ENCODE data around the gene HELZ2.

The HELZ2 gene

DNA sequence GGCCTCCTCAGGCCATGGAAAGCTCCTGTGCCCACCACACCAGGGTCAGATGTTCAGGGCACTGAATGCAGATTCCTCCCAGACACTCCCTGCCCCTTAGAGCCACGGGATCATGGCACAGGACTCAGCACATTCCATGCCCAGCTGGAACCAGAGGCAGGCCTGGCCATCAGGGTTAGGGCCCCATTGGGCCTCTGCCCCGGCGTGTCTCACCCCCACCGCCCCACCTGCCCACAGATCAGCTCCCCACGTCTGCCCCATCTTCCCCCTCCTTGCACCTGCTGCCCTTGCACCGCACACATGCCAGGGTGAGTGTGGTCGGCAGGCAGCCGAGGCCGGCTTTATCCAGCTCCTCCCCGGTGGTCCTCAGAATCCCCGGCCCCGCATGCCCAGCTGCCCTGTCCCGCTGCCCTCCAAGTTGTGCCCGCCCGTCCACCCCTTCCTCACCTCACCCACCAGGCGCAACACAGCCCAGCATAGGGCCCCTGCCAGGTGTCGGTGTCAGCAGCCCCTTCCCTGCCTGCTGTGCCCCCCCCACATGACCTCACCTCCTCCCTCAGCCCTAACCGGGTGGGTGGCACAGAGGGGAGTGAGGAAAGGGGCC, 24.3 kb downstream of the HELZ2 start:
- no peak for TF ChIP-seq CTCF (conservative IDR thresholded peaks at IDR 0.05; ENCODE audit: low read length)
- H3K4me3 ChIP-seq (ENCODE audit: low read length) = no peak overlapping the region
- DNase-seq (ENCODE audit: low read depth) = no peak

DNA sequence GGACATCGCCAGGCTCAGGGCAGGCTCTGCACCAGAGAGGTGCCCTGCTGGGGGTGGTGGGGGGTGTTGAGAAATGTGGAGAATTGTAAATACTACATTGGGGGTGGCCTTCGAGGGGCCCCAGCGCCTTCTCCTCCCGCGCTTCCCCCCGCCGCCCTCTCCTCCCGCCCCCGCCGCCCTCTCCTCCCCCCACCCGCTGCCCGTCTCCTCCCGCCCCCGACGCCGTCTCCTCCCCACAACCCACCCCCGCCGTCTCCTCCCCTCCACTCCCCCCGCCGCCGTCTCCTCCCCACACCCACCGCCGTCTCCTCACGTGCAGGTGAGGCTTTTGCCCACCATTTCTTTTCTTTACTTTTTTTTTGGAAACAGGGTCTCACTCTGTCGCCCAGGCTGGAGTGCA, 25.0 kb downstream of the HELZ2 start:
- no peak for TF ChIP-seq CTCF (conservative IDR thresholded peaks at IDR 0.05; ENCODE audit: low read length)
- DNase-seq (ENCODE audit: low read depth) = no peak
- H3K4me3 ChIP-seq (ENCODE audit: low read length) = no peak overlapping the region

DNA sequence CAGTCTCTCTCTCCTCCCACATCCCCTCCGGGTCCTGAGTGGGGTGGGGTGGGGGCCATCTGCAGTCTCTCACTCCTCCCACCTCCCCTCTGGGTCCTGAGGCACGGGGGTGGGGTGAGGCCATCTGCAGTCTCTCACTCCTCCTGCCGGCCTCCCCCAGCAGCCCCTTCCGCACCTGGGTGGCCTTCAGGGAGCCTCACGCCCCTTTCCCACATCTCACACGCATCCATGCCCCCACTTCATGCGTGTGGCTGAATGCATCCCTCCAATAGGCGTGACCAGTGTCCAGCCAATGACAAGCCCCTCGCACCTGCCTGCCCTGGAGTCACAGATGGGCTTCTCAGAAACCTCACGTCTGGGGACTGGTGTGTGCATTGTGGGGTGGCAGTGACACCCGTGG, 25.5 kb downstream of the HELZ2 start:
- H3K4me3 ChIP-seq (ENCODE audit: low read length) = no peak overlapping the region
- TF ChIP-seq CTCF (conservative IDR thresholded peaks at IDR 0.05; ENCODE audit: low read length) = no peak
- DNase-seq (ENCODE audit: low read depth) = no peak

- TF ChIP-seq CTCF (conservative IDR thresholded peaks at IDR 0.05; ENCODE audit: low read length) = no peak
- no peak within 1 kb of the TSS for H3K4me3 ChIP-seq (ENCODE audit: low read length)
- no peak for DNase-seq (ENCODE audit: low read depth)
Measured at GRCh38 chr20:63547725-63548480, 26.1 kb downstream of the HELZ2 start, which contains the start of gene SRMS. Gene SRMS (minus strand): TSS chr20:63547749. CDS start chr20:63547463, 286 bp downstream.

DNA sequence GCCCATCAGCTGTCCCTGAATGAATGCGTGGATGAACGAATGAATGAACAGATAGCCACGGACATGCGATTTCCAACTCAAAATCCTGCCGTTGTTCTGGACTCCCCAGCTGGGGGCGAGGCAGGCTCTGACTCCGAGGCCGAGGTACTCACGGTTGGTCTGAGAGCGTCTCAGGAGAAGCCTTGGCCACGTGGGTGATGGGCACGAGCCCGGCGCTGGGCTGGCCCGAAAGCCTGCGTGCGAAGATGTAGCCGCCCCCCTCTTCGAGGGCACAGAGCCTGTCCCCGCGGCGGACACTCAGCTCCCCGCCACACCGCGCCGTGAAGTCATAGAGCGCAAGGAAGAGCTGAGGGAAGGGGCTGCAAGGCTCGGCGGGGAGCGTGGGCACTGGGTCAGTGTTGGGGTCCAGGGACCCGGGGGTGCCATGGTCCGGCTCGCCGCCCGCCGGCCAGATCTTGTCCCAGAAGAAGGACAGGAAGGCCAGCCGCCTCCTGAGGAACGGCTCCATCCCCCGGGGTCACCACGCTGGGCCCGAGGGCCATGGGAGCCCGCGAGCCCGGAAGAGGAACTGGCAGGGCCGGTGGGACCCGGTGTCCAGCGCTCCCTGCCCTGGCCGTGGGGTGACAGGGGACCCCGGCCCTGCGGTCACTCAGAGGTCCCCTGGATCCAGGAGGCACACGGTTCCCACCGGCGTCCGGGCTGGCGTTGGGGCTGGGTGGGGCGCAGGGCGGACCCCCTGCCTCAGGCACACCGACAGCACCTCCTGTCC, 26.9 kb downstream of the HELZ2 start:
- no peak overlapping the region for H3K4me3 ChIP-seq (ENCODE audit: low read length)
- no peak for TF ChIP-seq CTCF (conservative IDR thresholded peaks at IDR 0.05; ENCODE audit: low read length)
- no peak for DNase-seq (ENCODE audit: low read depth)

DNA sequence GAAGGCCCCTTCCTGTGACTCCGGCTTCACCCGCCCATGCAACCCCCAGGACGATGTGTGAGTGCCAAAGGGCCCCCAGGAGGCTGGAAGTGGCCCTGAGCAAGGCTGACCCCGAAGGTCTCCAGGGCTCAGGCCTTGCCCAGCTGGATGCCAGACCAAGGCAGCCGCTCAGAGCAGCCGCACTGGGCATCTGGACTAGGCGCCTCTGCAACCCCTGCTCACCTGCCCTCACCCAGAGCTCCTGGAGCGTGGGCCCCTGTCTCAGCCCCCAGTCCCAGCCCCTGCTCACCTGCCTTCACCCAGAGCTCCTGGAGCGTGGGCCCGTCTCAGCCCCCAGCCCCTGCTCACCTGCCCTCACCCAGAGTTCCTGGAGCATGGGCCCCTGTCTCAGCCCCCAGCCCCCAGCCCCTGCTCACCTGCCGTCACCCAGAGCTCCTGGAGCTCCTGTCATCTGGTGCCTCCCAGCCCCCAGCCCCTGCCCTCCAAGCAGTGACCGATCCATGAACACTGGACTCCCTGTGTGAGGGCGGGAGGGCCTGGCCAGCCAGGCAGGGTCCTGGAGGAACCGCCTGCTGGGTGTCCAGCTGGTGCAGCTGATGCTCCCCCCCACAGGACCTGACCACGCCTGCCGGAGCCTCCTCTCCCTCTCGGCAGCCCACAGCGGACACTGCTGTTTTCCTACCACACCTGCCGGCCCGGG, 27.6 kb downstream of the HELZ2 start:
- no peak for TF ChIP-seq CTCF (conservative IDR thresholded peaks at IDR 0.05; ENCODE audit: low read length)
- no peak overlapping the region for H3K4me3 ChIP-seq (ENCODE audit: low read length)
- no peak for DNase-seq (ENCODE audit: low read depth)

Measured in AG10803 (cell line).